IMR-90 (cell line): Measurements from ENCODE around the gene ITSN1. TPM values are rescaled to one million over a fixed set of nuclear protein-coding genes. Genes with fewer than 3 reads are reported as not detected.

Experiments used
- ATAC-seq: fragments of 200-7000 bp; cut with Tn5 transposase; 2 replicates; pipeline ENCODE4 v1.9.1; 2020; ENCODE audit warnings: low read depth, mild to moderate bottlenecking, moderate library complexity
- BruUV-seq: library from RNA; stranded (reverse); fragments of 400-500 nt; replicated peaks from 2 replicates; lab custom pipeline; 2021; lab: Mats Ljungman, UMichigan
- CTCF ChIA-PET: fragments of 300-600 bp; formaldehyde crosslinking; extraction: SDS; loops from one replicate; lab custom pipeline; 2021; ENCODE audit warnings: antibody characterized with exemption; lab: Yijun Ruan, JAX
- POLR2A ChIA-PET: fragments of 300-600 bp; sonication (Branson Sonifier 250); formaldehyde crosslinking; loops from one replicate; lab custom pipeline; 2022; ENCODE audit warnings: antibody characterized with exemption; ENCODE audit not compliant: unreplicated experiment; lab: Charles Lee
- DNase-seq: peaks from one replicate; pipeline ENCODE4 v3.0.0; 2013
- H2AFZ ChIP-seq: replicated peaks from 2 replicates; pipeline ENCODE3; 2013; ENCODE audit warnings: low read length, mild to moderate bottlenecking; ENCODE audit not compliant: poor library complexity
- H2AK5ac ChIP-seq: 2 replicates; pipeline ENCODE4 v1.6.1; 2013; ENCODE audit warnings: low read depth, low read length, inconsistent platforms
- H2AK9ac ChIP-seq: replicated peaks from 2 replicates; pipeline ENCODE3; 2013; ENCODE audit warnings: mild to moderate bottlenecking, low read depth, low read length, moderate library complexity; ENCODE audit not compliant: poor library complexity
- H2BK120ac ChIP-seq: 2 replicates; pipeline ENCODE4 v1.6.1; 2013; ENCODE audit warnings: low read depth, low read length, inconsistent platforms
- H2BK15ac ChIP-seq: 3 replicates; pipeline ENCODE4 v1.6.1; 2013; ENCODE audit warnings: low read depth, low read length, inconsistent platforms
- H2BK20ac ChIP-seq: 2 replicates; pipeline ENCODE4 v1.6.1; 2013; ENCODE audit warnings: low read depth, mild to moderate bottlenecking, inconsistent platforms, low read length, moderate library complexity
- H2BK5ac ChIP-seq: 2 replicates; pipeline ENCODE4 v1.6.1; 2013; ENCODE audit warnings: mild to moderate bottlenecking, low read depth, low read length, inconsistent platforms; ENCODE audit not compliant: poor library complexity, severe bottlenecking
- H3K14ac ChIP-seq: replicated peaks from 2 replicates; pipeline ENCODE4 v1.6.1; 2013; ENCODE audit warnings: low read depth, low read length, inconsistent platforms
- H3K18ac ChIP-seq: 2 replicates; pipeline ENCODE4 v1.6.1; 2013; ENCODE audit warnings: low read depth, low read length, control low read depth
- H3K23ac ChIP-seq: 2 replicates; pipeline ENCODE4 v1.6.1; 2013; ENCODE audit warnings: low read depth, low read length, inconsistent platforms
- H3K27ac ChIP-seq: 2 replicates; pipeline ENCODE4 v1.5.1; 2013; ENCODE audit warnings: mild to moderate bottlenecking, control low read depth, low read length; ENCODE audit not compliant: insufficient read depth
- H3K27me3 ChIP-seq: 2 replicates; pipeline ENCODE4 v1.6.1; 2013; ENCODE audit warnings: low read length; ENCODE audit not compliant: control insufficient read depth, insufficient read depth
- H3K36me3 ChIP-seq: 2 replicates; pipeline ENCODE4 v1.6.1; 2013; ENCODE audit warnings: low read length, mixed read lengths; ENCODE audit not compliant: control insufficient read depth, insufficient read depth
- H3K4ac ChIP-seq: 2 replicates; pipeline ENCODE4 v1.6.1; 2013; ENCODE audit warnings: low read depth, low read length, inconsistent platforms
- H3K4me1 ChIP-seq: 2 replicates; pipeline ENCODE4 v1.6.1; 2013; ENCODE audit warnings: low read length, mixed read lengths; ENCODE audit not compliant: control insufficient read depth, insufficient read depth
- H3K4me2 ChIP-seq: 2 replicates; pipeline ENCODE4 v1.6.1; 2013; ENCODE audit warnings: low read depth, mild to moderate bottlenecking, control low read depth, low read length, moderate library complexity
- H3K4me3 ChIP-seq: 2 replicates; pipeline ENCODE4 v1.5.1; 2013; ENCODE audit warnings: low read depth, mild to moderate bottlenecking, control low read depth, low read length, moderate library complexity; ENCODE audit not compliant: insufficient read depth
- H3K56ac ChIP-seq: 2 replicates; pipeline ENCODE4 v1.6.1; 2013; ENCODE audit warnings: low read length, inconsistent platforms; ENCODE audit not compliant: insufficient read depth; ENCODE audit errors: extremely low read depth
- H3K79me1 ChIP-seq, 2 experiments: 2 replicates each; pipeline ENCODE4 v1.6.1; 2013; ENCODE audit warnings: low read length in 2 of 2, inconsistent platforms in 1 of 2, low read depth in 1 of 2
- H3K9ac ChIP-seq: 2 replicates; pipeline ENCODE4 v1.6.1; 2013; ENCODE audit warnings: low read depth, low read length, control low read depth
- H3K9me1 ChIP-seq: 2 replicates; pipeline ENCODE4 v1.6.1; 2013; ENCODE audit warnings: low read length, inconsistent platforms; ENCODE audit not compliant: insufficient read depth
- H3K9me3 ChIP-seq: 2 replicates; pipeline ENCODE4 v1.6.1; 2013; ENCODE audit warnings: low read length; ENCODE audit not compliant: control insufficient read depth, insufficient read depth
- H4K20me1 ChIP-seq: 2 replicates; pipeline ENCODE4 v1.6.1; 2013; ENCODE audit warnings: low read length, inconsistent platforms; ENCODE audit not compliant: insufficient read depth
- H4K5ac ChIP-seq: 2 replicates; pipeline ENCODE4 v1.6.1; 2013; ENCODE audit warnings: mild to moderate bottlenecking, low read depth, low read length, control low read depth
- H4K8ac ChIP-seq, 2 experiments: 2 replicates each; pipeline ENCODE4 v1.6.1; 2013; ENCODE audit warnings: low read depth in 2 of 2, low read length in 2 of 2, control low read depth in 1 of 2, inconsistent platforms in 1 of 2
- H4K91ac ChIP-seq: 2 replicates; pipeline ENCODE4 v1.6.1; 2013; ENCODE audit warnings: low read depth, low read length, inconsistent platforms; ENCODE audit not compliant: insufficient read depth
- CHD1 ChIP-seq: IDR thresholded peaks from 2 replicates; pipeline ENCODE4 v1.6.1; 2012; ENCODE audit warnings: low read depth, low read length, improper control_type of control experiment
- MAFK ChIP-seq: IDR thresholded peaks from 2 replicates; pipeline ENCODE4 v1.6.1; 2012; ENCODE audit warnings: low read depth, low read length, improper control_type of control experiment
- MAZ ChIP-seq: IDR thresholded peaks from 2 replicates; pipeline ENCODE4 v1.6.1; 2012; ENCODE audit warnings: low read depth, mild to moderate bottlenecking, low read length, improper control_type of control experiment, moderate library complexity, borderline replicate concordance
- MXI1 ChIP-seq: IDR thresholded peaks from 2 replicates; pipeline ENCODE4 v1.6.1; 2012; ENCODE audit warnings: low read depth, mild to moderate bottlenecking, low read length, moderate library complexity, borderline replicate concordance
- RAD21 ChIP-seq: IDR thresholded peaks from 2 replicates; pipeline ENCODE4 v1.6.1; 2012; ENCODE audit warnings: low read length, improper control_type of control experiment
- RCOR1 ChIP-seq: IDR thresholded peaks from 2 replicates; pipeline ENCODE4 v1.6.1; 2012; ENCODE audit warnings: mild to moderate bottlenecking, low read length, improper control_type of control experiment; ENCODE audit not compliant: insufficient replicate concordance
- WGBS, 2 experiments: methylation state at CpG; one replicate each; pipeline versions ENCODE4 v1.1.5 to v1.1.7; 2013; ENCODE audit warnings: missing lambda C conversion rate in 2 of 2; ENCODE audit not compliant: insufficient read length in 1 of 2; ENCODE audit errors: extremely low coverage in 2 of 2; 5-methylcytosine and 5-hydroxymethylcytosine counted together
- dilution Hi-C: fragments of 300-500 bp; cut with HindIII; formaldehyde crosslinking; loops from one replicate; pipeline ENCODE4 v1.14.3; 2018; ENCODE audit warnings: low sequenced_read_pairs; ENCODE audit not compliant: unreplicated experiment
- in situ Hi-C: fragments of 300-500 bp; cut with MboI; formaldehyde crosslinking; loops from 3 replicates; pipeline ENCODE4 v1.14.3; 2019; ENCODE audit warnings: low sequenced_read_pairs, inconsistent platforms, mixed read lengths
- intact Hi-C: fragments of 100-400 bp; cut with micrococcal nuclease; formaldehyde crosslinking; loops from 2 replicates; pipeline ENCODE4 v1.10.0; 2022
- polyA plus RNA-seq, 3 experiments: library from polyadenylated mRNA; depleted of rRNA; stranded (reverse); fragments of >200 nt; gene quantifications; 2 replicates each; pipeline ENCODE4 v1.2.3, GENCODE V29; 2012; ENCODE audit warnings: low replicate concordance in 1 of 3
- total RNA-seq: library from RNA; depleted of rRNA; stranded (reverse); fragments of >200 nt; gene quantifications from 2 replicates; pipeline ENCODE4 v1.2.3, GENCODE V29; 2012
- TF ChIP-seq, protein P1 (sequence below): fragments of 150-350 bp; IDR thresholded peaks from 2 replicates; pipeline ENCODE4 v1.6.1; 2017; ENCODE audit warnings: mild to moderate bottlenecking, antibody characterized with exemption, low read length, low read depth

The ITSN1 gene
- total and polyA plus RNA-seq, 2 of the 4 experiments (the other 2 are of a cell fraction), result 45.4 to 62.0 TPM

DNA sequence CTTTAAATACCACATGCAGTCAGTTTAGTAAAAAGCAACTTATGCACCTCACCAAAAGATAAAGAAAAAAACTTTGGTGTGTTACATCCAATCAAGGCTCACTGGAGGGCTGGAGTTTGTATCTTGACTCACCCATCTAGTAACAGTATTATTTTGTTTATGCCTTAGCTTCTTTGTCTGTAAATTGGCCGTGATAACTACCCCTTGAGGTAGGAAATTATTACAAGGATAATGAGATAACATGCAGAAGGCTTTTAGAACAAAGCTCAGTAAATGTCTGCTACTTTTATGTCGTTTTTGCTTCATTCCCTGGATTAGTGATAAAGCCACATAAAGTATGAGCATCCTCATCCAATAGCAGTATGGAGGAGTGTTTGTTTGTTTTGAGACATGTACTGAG is 178.5 kb downstream of the ITSN1 start:
- H4K20me1 ChIP-seq, result no peaks in the 10 kb centered on the region
- intact Hi-C loops (no loop called here), dilution Hi-C loops (no loop called here), in situ Hi-C loops (no loop called here)
- no peak overlapping the region for H3K4me2 ChIP-seq
- H2BK20ac ChIP-seq, result no peak overlapping the region
- ATAC-seq, result no peak
- H3K9me3 ChIP-seq, result no peaks in the 10 kb centered on the region
- no peak overlapping the region for H2BK120ac ChIP-seq
- H3K23ac ChIP-seq, result no peak overlapping the region
- H4K5ac ChIP-seq, result no peak overlapping the region
- no peak overlapping the region for H3K9ac ChIP-seq
- no peak for DNase-seq
- H4K91ac ChIP-seq, result no peak overlapping the region
- no peak overlapping the region for H2BK5ac ChIP-seq
- H4K8ac ChIP-seq, result no peak overlapping the region
- ChIA-PET CTCF (interaction anchor here (0.6 to 1.4 kb wide), 4 partner anchors 19 to 68 kb away, joined by 3 to 4 read pairs (median 3); no protein-coding TSS in a partner anchor), POLR2A (no interaction called here)
- H3K4me3 ChIP-seq, result no peak overlapping the region
- no TSS peak for BruUV-seq
- no peak overlapping the region for H3K4ac ChIP-seq
- H3K36me3 ChIP-seq, result peaks cover 17% of the 10 kb centered on the region
- no peak overlapping the region for H2BK15ac ChIP-seq
- no CpG with 5 or more reads among the region's 2 CpGs for WGBS, 2 experiments
- H2AK9ac ChIP-seq, result no peak overlapping the region
- no peak overlapping the region for H2AFZ ChIP-seq
- H3K79me1 ChIP-seq, result peaks cover 0 to 3% of the 10 kb centered on the region in 2 experiments; a peak in 1 of 4 replicates
- H3K9me1 ChIP-seq, result peaks cover 4% of the 10 kb centered on the region; the same call in 1 of the 2 replicates
- peaks cover 11% of the 10 kb centered on the region for H3K4me1 ChIP-seq
- TF ChIP-seq MXI1 (no peak), MAFK (no peak), CHD1 (no peak), RAD21 (no peak), MAZ (no peak), RCOR1 (no peak)
- TF ChIP-seq, protein P1, sequence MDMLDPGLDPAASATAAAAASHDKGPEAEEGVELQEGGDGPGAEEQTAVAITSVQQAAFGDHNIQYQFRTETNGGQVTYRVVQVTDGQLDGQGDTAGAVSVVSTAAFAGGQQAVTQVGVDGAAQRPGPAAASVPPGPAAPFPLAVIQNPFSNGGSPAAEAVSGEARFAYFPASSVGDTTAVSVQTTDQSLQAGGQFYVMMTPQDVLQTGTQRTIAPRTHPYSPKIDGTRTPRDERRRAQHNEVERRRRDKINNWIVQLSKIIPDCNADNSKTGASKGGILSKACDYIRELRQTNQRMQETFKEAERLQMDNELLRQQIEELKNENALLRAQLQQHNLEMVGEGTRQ, result no peak
- no peak overlapping the region for H2AK5ac ChIP-seq
- H3K27ac ChIP-seq, result no peak overlapping the region
- no peaks in the 10 kb centered on the region for H3K27me3 ChIP-seq
- no peak overlapping the region for H3K14ac ChIP-seq
- no peak overlapping the region for H3K18ac ChIP-seq
- H3K56ac ChIP-seq, result no peak overlapping the region
